ENCODE data around the gene SLC22A1.
"Not testable (repeated sequence)": the region's sequence is repeated elsewhere in the genome, so short reads cannot be mapped to it uniquely, and the experiment has no call there.

SLC22A1 gene

DNA sequence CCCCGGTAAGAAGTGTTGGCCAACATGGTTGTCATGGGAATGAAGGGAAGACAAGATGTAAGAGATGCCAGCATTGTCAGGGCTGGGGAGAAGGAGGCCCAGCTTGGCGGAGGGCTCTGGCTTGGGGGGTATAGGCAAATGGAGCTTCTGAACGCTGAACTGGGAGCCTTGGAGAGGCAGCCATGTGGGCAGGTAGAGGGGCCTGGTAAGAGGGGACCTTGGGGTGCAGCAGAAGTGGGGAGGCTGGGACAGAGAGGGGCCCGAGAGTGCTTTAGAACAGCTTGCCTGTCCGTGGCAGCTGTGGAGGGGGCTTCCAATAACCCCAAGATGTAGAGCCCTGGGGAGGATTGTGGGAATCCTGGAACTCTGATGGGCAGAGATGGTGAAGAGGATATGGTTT is 3.0 kb downstream of the SLC22A1 start:
- DNase-seq: no peak

DNA sequence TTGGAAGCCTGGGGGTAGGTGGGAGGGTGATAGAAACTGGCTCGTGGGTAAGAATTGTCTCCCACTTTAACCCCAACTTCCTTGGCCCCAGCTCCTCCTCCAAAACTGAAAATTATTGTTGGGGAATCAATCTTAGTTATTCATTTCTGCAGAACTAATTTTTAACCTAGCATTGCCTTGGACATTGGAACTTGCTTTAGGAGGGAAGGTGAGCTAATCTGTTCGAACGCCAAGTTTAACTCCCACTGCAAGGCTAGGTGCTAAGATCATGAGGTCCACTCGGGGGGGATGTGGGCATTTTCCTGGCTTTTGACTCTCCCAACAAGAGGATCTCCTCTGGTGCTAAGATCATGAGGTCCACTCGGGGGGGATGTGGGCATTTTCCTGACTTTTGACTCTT is 3.5 kb downstream of the SLC22A1 start:
- not testable (repeated sequence) for DNase-seq

DNA sequence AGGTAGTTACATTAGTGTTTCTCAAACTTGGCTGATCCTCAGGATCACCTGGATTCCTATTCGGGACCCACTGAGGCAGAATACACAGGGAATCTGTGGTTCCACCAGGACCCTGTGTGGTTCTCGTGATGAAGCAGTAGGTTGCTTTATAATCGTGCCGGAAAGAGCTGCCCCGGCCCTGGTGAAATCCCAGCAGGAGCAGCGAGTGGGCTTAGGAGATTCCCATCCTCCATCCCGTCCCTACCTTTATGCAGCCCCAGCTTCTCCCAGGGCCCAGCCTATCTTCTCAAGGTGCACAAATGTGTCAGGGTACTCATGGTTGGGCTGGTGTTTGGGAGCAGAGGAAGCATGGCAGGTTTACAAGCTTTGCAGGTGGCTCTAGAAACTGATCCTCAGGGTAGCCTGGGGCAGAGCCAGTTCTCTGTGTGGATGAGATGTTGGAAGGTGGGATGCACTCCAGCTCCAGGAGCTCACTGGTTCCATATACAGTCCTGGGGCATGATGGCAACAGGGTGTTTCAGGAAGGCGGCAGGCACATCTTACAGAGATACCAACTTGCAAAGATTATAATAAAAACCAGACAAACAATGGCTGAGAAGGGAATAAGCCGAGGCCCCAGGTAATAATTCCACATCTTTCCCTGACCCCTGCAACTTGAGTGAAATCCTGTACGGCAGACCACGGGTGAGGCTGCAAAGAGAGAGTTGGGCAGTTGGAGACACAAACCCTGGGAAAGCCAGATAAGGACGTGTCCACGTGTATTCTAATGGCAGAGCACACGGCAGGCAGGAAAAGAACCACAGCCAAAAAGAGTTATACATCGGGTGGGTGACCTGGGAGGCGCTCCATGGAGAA is 5.9 kb downstream of the SLC22A1 start:
- peak; percentile 40 for DNase-seq

DNA sequence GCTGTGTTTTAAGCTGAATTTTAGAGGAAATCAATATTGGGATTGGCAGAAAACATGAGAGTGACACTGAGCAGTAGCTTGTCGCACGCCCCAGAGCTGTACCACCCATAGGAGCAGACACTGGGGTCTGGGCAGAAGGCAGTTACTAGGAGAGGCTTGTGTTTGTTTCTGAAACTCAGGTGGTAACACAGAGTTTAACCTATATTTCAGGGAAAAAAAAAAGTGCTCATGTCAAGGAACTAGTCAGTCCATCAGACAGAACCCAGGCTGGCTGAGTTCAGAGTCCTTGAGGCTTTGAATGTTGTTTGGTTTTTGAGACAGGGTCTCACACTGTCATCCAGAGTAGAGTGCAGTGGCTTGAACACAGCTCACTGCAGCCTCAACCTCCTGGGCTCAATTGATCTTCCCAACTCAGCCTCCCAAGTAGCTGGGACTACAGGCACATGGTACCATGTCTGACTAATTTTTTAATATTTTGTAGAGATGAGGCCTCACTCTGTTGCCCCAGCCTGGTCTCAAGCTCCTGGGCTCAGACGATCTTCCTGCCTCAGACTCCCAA is 6.6 kb downstream of the SLC22A1 start:
- peak; percentile 32 for DNase-seq

DNA sequence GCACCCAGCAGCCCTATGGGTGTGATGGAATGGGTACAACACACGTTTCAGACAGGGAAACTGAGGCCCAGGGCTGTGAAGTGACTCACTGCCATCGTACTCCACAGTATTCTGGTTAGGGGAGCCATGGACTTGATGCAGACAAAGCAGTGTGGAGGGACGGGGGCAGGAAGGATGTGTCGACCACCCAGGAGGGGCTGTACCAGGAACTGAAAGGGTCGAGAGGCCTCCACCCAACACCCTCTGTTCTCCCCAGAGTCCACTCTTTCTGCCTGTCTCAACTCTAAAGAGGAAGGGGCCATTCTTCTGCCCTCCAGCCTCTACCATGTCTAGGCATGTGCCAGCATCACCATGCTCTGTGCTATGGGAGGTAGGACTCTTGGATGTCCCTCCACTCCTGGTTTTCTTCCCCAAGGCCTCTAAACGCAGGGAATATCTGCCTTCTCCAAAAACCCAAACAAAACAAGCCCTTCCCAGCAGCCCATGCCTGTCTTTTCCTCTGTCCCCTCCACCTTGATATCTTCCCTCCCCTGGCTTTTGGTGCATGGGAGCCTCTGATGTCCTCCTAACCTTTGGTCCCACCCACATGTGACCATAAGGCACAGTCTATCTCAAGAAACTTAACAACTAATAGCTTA is 7.4 kb downstream of the SLC22A1 start:
- DNase-seq: peak; percentile 45

DNA sequence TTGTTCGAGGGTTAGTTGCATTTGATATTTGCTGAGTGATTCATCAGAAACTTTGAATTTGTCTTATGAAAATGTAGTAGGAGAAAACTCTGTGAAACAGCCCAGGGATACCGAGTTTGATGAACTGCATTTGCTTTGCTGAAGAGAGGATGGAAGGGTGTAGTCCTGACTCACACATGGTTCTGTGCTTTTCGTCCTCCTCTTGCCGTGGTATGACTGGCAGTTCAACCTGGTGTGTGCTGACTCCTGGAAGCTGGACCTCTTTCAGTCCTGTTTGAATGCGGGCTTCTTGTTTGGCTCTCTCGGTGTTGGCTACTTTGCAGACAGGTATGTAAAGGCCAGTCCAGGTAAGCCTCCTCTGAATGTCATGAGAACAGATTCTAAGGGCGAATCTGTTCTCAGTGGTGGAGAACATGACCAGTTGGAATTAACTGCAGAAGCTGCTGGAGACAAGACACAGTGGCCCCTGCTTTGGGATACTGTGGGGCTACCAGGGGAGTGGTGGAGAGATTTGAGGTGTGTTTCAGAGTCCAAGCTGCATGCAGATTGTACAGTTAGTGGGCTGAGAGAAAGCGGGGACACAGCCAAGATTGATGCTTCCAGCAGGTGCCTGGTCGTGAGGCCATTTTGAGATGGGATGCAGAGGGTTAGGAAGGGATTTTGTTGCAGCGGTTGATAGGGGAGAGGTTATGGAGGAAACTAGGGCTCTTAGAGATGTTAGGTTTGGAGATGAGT is 8.4 kb downstream of the SLC22A1 start:
- peak; percentile 40 for DNase-seq

DNA sequence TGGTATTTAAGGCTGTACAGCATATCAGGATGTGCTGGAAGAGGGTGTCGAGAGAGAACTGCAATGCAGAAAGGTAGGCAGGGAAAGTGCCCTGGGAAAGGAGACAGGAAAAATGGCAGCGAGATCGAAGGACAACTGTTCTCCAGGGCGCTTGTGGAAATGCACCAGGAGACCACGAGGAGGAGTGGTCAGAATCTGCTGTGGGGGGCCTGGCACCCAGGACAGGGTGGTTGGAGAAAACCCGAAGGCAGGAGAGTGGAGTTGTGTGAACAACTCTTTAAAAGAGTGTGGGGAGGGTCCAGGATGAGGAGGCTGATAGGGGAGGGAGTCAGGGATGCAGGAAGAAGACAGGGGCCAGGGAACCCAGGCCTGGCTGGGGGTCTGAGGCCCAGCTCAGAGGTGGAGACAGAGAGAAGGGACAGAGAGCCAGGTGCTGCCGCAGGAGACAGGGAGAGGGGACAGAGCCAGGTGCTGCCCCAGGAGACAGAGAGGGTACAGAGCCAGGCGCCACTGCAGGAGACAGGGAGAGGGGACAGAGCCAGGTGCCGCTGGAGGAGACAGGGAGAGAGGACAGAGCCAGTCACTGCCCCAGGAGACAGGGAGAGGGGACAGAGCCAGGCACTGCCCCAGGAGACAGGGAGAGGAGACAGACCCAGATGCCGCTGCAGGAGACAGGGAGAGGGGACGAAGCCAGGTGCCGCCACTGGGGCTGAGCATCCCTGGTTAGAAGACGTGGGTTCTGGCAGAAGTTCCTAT is 9.3 kb downstream of the SLC22A1 start:
- DNase-seq: peak; percentile 37

DNA sequence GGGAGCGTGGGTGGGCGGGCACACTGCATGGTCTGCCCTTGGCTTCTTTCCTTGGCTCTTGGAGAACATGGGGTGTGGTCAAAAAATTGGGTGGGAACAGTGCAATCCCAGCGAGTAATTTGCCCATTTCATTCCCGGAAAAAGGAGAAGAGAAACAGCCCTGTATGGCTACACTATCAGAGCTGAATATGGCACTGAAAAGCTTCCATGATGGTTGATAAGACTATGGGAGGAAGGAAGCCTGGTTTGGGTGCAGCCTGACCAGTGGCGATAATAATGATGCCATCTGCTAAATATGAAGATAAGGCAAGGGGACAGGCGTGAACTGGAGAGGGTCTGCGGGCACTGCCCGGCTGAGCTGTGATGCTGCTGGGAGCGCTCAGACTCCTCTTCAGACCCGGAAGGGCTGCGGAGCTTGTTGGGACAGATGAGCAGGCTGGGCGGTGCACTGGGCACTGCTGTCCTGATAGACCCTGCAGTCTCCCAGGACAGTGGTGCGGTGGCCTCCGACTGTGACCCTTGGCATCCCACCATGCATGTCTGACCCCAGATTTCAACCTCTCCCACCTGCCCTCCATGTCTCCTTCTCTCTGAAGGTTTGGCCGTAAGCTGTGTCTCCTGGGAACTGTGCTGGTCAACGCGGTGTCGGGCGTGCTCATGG is 10.2 kb downstream of the SLC22A1 start:
- peak; percentile 47 for DNase-seq

DNA sequence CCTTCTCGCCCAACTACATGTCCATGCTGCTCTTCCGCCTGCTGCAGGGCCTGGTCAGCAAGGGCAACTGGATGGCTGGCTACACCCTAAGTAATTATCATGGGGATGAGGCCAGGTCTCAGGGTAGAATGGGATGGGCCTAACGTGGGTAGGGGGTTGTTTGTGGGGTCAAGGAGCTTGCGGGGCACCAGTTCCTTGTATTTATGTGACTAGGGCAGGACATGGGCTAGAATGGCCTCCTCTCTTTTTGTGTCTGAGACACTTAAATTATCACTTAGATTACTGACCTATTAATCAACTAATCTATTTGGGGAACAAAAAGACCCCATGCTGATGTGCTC is 10.7 kb downstream of the SLC22A1 start:
- DNase-seq: no peak

DNA sequence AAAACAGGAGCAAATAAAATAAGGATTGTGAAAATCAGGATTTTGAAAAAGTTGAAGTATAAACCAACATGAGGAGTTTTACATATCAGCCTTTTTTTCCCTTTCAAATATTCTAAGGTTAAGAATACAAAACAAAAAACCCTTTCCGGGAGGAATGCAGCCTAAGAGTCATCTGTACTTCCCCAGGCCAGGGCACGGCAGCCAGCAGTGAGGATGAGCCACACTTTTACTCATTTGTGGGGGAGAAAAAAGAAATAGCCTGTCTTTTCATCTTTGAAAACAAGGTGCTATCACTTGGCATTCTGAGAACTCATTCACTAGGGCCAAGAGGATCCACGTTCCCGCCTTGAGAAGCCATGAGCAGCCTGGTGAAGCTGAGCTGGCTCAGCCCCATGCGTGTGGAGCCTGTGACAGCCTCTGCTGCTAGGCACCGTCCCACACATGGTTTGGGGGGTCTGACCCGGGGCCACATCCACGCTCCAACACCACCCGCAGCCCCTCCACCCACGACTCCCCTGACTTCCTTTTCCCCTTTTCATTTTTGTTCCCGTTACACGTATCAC is 11.2 kb downstream of the SLC22A1 start:
- no peak for DNase-seq

DNA sequence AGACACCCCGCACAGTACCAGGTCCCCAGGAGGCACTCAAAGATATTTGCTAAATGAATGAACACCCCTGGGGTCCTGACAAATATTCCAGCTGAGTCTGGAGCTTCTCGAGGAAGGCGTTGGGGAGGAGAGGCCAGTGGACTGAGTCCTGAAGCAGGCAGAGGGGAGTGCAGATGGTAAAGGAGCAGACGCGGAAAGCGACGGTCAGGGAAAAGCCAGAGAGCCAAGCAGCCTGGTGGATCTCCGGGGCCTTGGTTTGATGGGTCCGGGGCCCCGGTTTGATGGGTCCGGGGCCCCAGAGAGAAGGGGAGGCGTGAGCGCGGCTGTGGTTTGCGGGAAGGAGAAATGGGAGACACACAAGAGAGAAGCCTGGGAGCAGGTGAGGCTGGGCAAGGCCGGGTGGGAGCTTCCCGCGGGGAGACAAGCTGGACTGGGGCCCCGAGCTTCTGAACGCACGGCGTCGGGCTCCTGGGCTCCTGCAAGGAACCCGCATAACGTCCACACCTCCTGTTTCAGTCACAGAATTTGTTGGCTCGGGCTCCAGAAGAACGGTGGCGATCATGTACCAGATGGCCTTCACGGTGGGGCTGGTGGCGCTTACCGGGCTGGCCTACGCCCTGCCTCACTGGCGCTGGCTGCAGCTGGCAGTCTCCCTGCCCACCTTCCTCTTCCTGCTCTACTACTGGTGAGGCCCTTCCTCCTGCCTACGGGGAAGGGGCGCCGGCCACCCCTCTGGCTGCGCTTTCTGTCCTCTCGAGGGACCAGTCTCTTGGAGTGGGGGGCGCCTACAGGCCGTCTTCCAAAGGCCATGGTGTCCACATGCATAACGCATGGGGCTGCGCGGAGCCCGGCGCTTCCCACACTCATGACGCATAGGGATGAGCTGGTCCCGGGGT is 12.1 kb downstream of the SLC22A1 start:
- DNase-seq: no peak

DNA sequence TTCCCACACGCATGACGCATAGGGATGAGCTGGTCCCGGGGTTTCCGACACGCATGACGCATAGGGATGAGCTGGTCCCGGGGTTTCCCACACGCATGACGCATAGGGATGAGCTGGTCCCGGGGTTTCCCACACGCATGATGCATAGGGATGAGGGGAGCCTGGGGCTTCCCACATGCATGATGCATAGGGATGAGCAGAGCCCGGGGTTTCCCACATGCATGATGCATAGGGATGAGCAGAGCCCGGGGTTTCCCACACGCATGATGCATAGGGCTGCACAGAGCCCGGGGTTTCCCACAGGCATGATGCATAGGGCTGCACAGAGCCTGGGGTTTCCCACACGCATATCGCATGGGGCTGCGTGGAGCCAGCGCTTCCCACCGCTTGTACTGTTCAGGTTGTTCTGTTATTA is 12.7 kb downstream of the SLC22A1 start:
- DNase-seq: not testable (repeated sequence)

DNA sequence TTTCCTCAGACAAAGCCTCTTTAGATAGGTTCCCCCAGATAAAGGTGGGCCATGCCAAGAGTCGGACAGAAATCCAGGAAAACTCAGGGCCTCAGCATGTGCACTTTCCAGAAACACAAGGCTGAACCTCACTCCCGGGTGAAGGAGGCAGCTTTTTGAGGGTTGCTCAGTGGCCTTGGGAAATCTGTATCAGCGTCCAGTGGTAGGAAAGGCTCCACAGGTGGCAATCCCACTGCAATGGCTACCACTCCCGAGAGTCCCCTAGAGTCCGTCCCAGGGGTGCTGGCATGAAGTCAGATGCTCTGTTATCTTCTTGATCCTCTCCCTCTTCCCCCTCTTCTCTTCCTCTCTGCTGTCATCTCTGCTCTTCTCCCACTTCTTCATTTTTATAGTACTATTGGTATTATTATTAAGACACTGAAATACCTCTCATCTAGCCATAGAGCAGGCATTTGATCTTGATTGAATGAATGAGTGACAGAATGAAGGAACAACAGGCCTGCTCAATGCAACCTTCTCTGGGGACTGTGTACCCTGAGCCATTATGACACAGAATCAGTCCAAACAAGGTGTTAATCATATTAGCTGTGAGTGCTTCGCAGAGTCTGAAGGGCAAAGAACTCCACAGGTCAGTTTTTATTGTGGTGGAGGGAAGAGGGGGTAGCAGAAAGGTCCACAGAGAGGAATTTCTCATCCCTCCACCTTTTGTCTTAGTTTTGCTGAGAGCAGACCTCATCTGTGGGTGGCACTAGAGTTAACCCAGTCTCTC is 13.3 kb downstream of the SLC22A1 start:
- DNase-seq: no peak

DNA sequence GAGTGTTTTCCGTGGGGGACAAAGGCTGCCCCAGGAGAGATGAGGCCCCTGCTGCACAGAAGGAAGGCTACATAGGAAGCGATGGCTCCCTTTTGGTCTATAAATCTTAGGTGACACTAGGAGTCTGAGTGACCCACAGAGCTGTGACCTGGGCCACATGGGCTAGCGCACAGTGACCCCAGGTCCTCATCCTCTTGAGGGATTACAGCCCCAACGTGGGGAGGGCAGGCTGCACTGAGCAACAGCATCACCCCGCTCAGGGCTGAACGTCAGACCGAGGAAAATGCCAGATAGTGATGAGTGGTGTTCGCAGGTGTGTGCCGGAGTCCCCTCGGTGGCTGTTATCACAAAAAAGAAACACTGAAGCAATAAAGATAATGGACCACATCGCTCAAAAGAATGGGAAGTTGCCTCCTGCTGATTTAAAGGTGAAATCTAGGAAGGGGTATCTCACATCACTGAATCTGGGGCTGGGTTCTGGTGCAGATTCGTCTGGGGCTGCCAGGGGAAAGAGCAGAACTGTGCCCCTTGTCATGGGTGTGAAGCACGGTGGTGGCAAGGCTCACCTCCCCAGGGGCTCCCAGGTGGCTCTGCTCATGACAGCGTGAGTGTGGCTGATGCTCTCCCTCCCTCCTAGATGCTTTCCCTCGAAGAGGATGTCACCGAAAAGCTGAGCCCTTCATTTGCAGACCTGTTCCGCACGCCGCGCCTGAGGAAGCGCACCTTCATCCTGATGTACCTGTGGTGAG is 14.5 kb downstream of the SLC22A1 start:
- DNase-seq: peak; percentile 40

DNA sequence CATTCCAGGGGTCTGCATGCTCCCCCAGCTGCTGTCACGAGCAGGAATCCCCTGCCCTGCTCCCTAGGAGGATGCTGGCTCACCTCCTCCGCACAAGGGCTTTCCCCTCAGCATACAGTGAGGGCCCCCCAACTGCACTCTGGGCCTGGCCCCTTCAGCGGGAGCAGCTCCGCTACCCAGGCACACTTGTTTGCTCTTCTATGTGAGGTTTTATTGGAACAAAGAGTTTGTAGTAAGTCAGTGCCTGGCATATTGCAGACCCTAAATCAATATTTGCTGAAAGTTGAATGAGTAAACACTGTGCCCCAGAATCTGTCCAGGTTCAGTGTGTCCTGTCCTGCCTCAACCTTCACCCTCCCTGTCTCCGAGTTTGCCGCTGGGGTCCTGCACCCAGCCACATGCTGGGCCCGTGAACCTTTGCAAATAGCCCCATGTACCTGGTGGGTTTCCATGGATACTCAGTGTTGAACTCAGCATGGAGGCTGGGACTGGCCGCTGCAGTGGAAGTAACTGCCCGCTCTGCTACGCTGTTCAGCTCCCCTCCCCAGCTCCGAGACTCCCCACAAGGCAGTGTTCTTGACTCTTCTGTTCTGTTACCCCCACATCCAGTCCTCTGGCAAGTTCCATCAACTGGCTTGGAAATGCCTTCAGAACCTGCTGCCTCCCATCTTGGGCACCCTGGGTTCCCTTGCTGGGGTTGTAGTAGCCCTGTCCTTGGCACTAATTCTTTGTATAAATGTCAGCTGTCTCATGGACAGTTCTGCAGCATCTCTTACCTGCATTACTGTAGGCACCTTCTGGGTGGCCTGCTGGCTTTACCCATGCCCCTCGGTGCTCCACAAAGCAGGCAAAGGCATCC is 15.7 kb downstream of the SLC22A1 start:
- DNase-seq: peak; percentile 55

DNA sequence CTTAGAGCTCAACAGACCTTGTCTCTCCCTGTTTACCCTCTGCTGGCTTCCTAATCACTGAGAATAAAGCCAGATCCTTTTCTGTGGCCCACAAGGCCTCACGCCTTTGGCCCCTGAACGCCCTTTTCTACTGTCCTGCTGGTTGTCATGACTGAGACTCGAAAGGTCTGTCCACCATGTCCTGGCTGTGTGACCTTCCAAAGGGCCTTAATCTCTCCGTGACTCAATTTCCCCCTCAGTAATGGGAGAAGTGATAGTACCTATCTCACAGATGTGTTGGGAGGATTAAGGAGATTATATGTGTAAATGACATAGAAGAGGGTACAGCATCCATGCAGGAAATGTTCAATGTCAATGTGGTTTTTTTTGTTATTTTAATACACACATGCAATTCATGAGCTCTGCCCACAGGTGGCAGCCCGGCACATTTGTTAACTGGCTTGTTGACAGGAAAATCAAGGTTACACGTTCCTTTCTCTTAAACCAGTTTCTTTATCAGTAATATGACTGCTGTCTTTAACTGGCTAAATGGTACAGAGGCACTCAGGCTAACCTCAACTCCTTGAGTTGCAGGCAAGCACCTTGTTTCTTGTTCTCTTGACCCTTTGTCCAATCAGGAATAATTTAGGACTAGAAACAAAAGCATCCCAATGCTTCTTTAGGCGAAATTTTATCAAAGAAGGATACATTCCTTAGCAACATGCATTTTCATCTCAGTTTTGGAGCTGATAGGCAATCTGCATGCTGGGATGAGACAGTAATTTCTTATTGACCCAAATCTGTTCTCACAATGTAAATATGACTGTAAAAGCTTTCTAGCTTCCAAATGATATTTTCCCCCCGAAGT is 16.6 kb downstream of the SLC22A1 start:
- DNase-seq: peak; percentile 75

DNA sequence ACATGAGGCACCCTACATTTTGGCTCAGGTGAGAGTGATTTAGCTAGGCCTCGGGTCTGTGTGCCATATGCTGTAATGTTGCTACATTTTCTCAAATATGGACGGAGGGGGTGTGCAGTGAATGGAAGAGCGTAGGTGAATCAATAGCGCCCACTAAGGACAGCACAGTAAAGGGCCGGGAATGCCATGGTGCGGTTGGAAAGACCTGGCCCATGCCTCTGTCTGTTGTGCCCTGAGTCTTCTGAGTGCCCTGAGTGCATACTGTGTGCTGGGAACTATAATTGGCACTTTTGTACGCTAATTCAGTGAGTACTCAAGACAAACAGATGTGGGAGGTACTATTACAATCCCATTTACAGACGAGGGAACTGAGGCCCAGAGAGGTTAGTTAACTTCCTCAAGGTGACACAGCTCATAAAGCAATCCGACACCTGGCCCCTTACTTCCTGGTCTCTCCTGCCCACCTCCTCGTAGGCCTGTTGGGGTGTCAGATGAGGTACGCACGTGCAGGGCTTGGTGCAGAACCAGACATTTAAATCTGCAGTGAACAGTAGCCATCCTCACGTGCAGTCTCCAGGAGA is 17.3 kb downstream of the SLC22A1 start:
- DNase-seq: peak; percentile 44

Data from activated CD8-positive, alpha-beta memory T cell treated with anti-CD3 and anti-CD28 coated beads for 24 hours (primary cell).